HCT116 (cell line): ENCODE results near the gene CFAP45. TPM values are rescaled to one million over a fixed set of nuclear protein-coding genes. Genes with fewer than 3 reads are reported as not detected.

Source experiments
- ATAC-seq: fragments of 200-7000 bp; cut with Tn5 transposase; 2 replicates; pipeline ENCODE4 v1.9.1; 2020; ENCODE audit warnings: mild to moderate bottlenecking, moderate library complexity
- BruUV-seq: library from RNA; stranded (reverse); fragments of 400-500 nt; replicated peaks from 2 replicates; lab custom pipeline; 2021; lab: Mats Ljungman, UMichigan
- CTCF ChIA-PET: fragments of 300-600 bp; sonication (Branson Sonifier 250); formaldehyde crosslinking; loops from one replicate; lab custom pipeline; 2021; ENCODE audit warnings: antibody characterized with exemption; lab: Charles Lee
- POLR2A ChIA-PET: fragments of 300-600, 350-600 bp; sonication (Branson Sonifier 250); formaldehyde crosslinking; loops from one replicate; lab custom pipeline; 2021; ENCODE audit warnings: antibody characterized with exemption; lab: Charles Lee
- RAD21 ChIA-PET, 2 experiments: fragments of 300-600 bp; sonication (Branson Sonifier 250); formaldehyde crosslinking; loops; one replicate each; lab custom pipeline; 2023; ENCODE audit warnings: low total read pairs in 2 of 2; ENCODE audit not compliant: uncharacterized antibody in 2 of 2, unreplicated experiment in 2 of 2, low non-redundant PET in 1 of 2; lab: Charles Lee
- DNase-seq: peaks from one replicate; pipeline ENCODE4 v3.0.0-alpha.2; 2010; ENCODE audit warnings: low read depth, low spot score
- H2AFZ ChIP-seq: fragments of 200-600 bp; shearing (Covaris generic), sonication (generic); 2 replicates; pipeline ENCODE4 v1.6.1; 2017; ENCODE audit warnings: low read depth, mixed run types, mixed read lengths, antibody characterized with exemption, low read length; ENCODE audit not compliant: poor library complexity, severe bottlenecking
- H3K27ac ChIP-seq: 2 replicates; pipeline ENCODE4 v1.5.1; 2012; ENCODE audit warnings: low read depth, low read length
- H3K27me3 ChIP-seq: fragments of 200-600 bp; sonication (generic); 2 replicates; pipeline ENCODE4 v1.6.1; 2016; ENCODE audit warnings: mixed run types, low read length, mixed read lengths; ENCODE audit not compliant: insufficient read depth
- H3K36me3 ChIP-seq, 2 experiments: fragments of 200-500 bp in 1 of 2; fragments of 200-600 bp in 1 of 2; sonication (Bioruptor generic) in 1 of 2; sonication (generic) in 1 of 2; 2 replicates each; pipeline versions ENCODE4 v1.5.1 to v1.6.1; 2014 to 2016; ENCODE audit warnings: low read length in 2 of 2, inconsistent platforms in 1 of 2, mixed read lengths in 1 of 2, mixed run types in 1 of 2; ENCODE audit not compliant: insufficient read depth in 2 of 2, control insufficient read depth in 1 of 2
- H3K4me1 ChIP-seq, 2 experiments: fragments of 200-600 bp in 1 of 2; sonication (generic) in 1 of 2; 2 replicates each; pipeline versions ENCODE4 v1.5.1 to v1.6.1; 2012 to 2017; ENCODE audit warnings: low read length in 2 of 2, inconsistent platforms in 1 of 2, mild to moderate bottlenecking in 1 of 2, mixed read lengths in 1 of 2, mixed run types in 1 of 2, moderate library complexity in 1 of 2; ENCODE audit not compliant: insufficient read depth in 2 of 2, control insufficient read depth in 1 of 2
- H3K4me2 ChIP-seq: fragments of 200-600 bp; sonication (generic); 2 replicates; pipeline ENCODE4 v1.6.1; 2017; ENCODE audit warnings: mixed run types, low read length, mixed read lengths
- H3K4me3 ChIP-seq, 2 experiments: fragments of 200-600 bp in 1 of 2; sonication (generic) in 1 of 2; replicated peaks in 1 of 2; 2 replicates each; pipeline ENCODE4 v1.5.1; 2011 to 2016; ENCODE audit warnings: low read length in 2 of 2, control low read depth in 1 of 2, low read depth in 1 of 2, mild to moderate bottlenecking in 1 of 2, mixed read lengths in 1 of 2, mixed run types in 1 of 2
- H3K79me2 ChIP-seq: fragments of 200-600 bp; sonication (generic); 2 replicates; pipeline ENCODE4 v1.6.1; 2017; ENCODE audit warnings: mild to moderate bottlenecking, mixed run types, low read length, moderate library complexity, mixed read lengths; ENCODE audit not compliant: insufficient read depth
- H3K9ac ChIP-seq: fragments of 200-600 bp; sonication (generic); 2 replicates; pipeline ENCODE4 v1.6.1; 2016; ENCODE audit warnings: low read length, mixed read lengths
- H3K9me2 ChIP-seq: fragments of 200-600 bp; sonication (generic), shearing (Covaris generic); 2 replicates; pipeline ENCODE4 v1.6.1; 2017; ENCODE audit warnings: mixed run types, mild to moderate bottlenecking, moderate library complexity; ENCODE audit not compliant: insufficient read depth
- H3K9me3 ChIP-seq, 2 experiments: fragments of 200-500 bp in 1 of 2; fragments of 200-600 bp in 1 of 2; sonication (Bioruptor generic) in 1 of 2; sonication (generic) in 1 of 2; 2 replicates each; pipeline ENCODE4 v1.6.1; 2014 to 2017; ENCODE audit warnings: low read length in 2 of 2, mixed read lengths in 2 of 2, inconsistent platforms in 1 of 2, low read depth in 1 of 2, mild to moderate bottlenecking in 1 of 2, mixed run types in 1 of 2, moderate library complexity in 1 of 2; ENCODE audit not compliant: control insufficient read depth in 1 of 2, insufficient read depth in 1 of 2
- H4K20me1 ChIP-seq: fragments of 200-600 bp; sonication (generic), shearing (Covaris generic); 2 replicates; pipeline ENCODE4 v1.6.1; 2017; ENCODE audit warnings: mixed run types, mild to moderate bottlenecking, moderate library complexity; ENCODE audit not compliant: insufficient read depth
- ATF3 ChIP-seq: IDR thresholded peaks from 2 replicates; pipeline ENCODE4 v1.6.1; 2012
- CEBPB ChIP-seq: IDR thresholded peaks from 2 replicates; pipeline ENCODE4 v1.6.1; 2012; ENCODE audit warnings: low read depth
- EGR1 ChIP-seq: IDR thresholded peaks from 2 replicates; pipeline ENCODE4 v1.6.1; 2012; ENCODE audit warnings: low read depth
- ELF1 ChIP-seq: IDR thresholded peaks from 2 replicates; pipeline ENCODE4 v1.6.1; 2012; ENCODE audit warnings: low read depth, borderline replicate concordance
- FOSL1 ChIP-seq: IDR thresholded peaks from 2 replicates; pipeline ENCODE4 v1.6.1; 2012; ENCODE audit warnings: low read depth
- POLR2A ChIP-seq: IDR thresholded peaks from 2 replicates; pipeline ENCODE4 v1.7.0; 2011; ENCODE audit warnings: borderline replicate concordance; ENCODE audit not compliant: insufficient read depth, insufficient read length; ENCODE audit errors: extremely low read depth
- POLR2AphosphoS5 ChIP-seq: IDR thresholded peaks from 2 replicates; pipeline ENCODE4 v1.6.1; 2011; ENCODE audit warnings: mild to moderate bottlenecking, low read depth, low read length, moderate library complexity
- ZBTB33 ChIP-seq: IDR thresholded peaks from 2 replicates; pipeline ENCODE4 v1.6.1; 2011; ENCODE audit warnings: mild to moderate bottlenecking, low read length, moderate library complexity; ENCODE audit not compliant: insufficient replicate concordance; ENCODE audit errors: extremely low read depth
- ZNF274 ChIP-seq: fragments of 200-500 bp; sonication (Bioruptor generic); IDR thresholded peaks from 2 replicates; pipeline ENCODE4 v1.6.1; 2014; ENCODE audit warnings: mild to moderate bottlenecking, low read depth, low read length, inconsistent platforms
- intact Hi-C: fragments of 100-400 bp; cut with micrococcal nuclease; formaldehyde crosslinking; loops from 2 replicates; pipeline ENCODE4 v1.10.0; 2022
- total RNA-seq: library from RNA; stranded (reverse); gene quantifications from one replicate; pipeline ENCODE4 v1.2.1, GENCODE V29; 2021; ENCODE audit not compliant: unreplicated experiment
- TF ChIP-seq, protein P1 (sequence below): IDR thresholded peaks from 2 replicates; pipeline ENCODE4 v1.6.1; 2012
- TF ChIP-seq, protein P2 (sequence below): IDR thresholded peaks from 2 replicates; pipeline ENCODE4 v1.6.1; 2012; ENCODE audit warnings: low read depth

Gene CFAP45
- total RNA-seq, 1 experiment from 2014 or later: 0.59 TPM

- TF ChIP-seq FOSL1: peak; percentile 21; the same call in 1 of the 2 replicates
- TF ChIP-seq POLR2A: no peak
- peak; percentile 75 for TF ChIP-seq CEBPB
- H3K79me2 ChIP-seq: no peaks in the 10 kb centered on the region
- ATAC-seq (no peak), DNase-seq (no peak)
- H4K20me1 ChIP-seq: no peaks in the 10 kb centered on the region
- no peak overlapping the region for H3K4me3 ChIP-seq
- H3K9me2 ChIP-seq: no peaks in the 10 kb centered on the region
- no peak overlapping the region for H2AFZ ChIP-seq
- no peaks in the 10 kb centered on the region for H3K36me3 ChIP-seq
- ChIA-PET RAD21 (no interaction called here), CTCF (interaction anchor here (1.3 to 1.9 kb wide), 3 partner anchors 11 to 90 kb away, joined by 3 to 5 read pairs (median 5); no protein-coding TSS in a partner anchor), POLR2A (no interaction called here)
- no peak overlapping the region for H3K9ac ChIP-seq
- no peak overlapping the region for H3K27ac ChIP-seq
- no TSS peak for BruUV-seq
- intact Hi-C loops: no loop called here
- H3K4me1 ChIP-seq: peaks cover 21 to 37% of the 10 kb centered on the region in 2 experiments
- no peaks in the 10 kb centered on the region for H3K27me3 ChIP-seq
- H3K4me2 ChIP-seq: peak overlapping the region; percentile 10; the same call in 1 of the 2 replicates
- H3K9me3 ChIP-seq: no peaks in the 10 kb centered on the region
These were observed 20.0 kb downstream of the CFAP45 start for GRCh38 chr1:159879977-159880376.

DNA sequence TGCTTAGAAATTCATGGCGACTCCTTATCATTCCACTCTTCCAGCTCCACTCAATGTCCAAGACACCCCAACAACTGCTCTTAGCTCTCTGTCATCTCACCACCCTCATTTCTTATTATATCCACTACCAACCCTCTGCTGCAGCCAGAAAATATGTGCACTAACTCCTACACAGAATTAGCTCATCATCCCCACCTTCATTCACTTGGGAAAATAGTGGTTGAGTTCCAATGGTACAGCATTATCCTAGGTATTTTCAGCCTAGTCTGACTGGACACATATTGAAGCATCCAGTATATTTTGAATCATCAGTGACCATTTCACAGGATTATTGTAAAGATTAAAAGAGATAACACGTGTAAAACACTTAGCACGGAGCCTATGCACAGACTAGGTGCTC is 20.8 kb downstream of the CFAP45 start:
- H3K27ac ChIP-seq: no peak overlapping the region
- no TSS peak for BruUV-seq
- CTCF ChIA-PET: interaction anchor here (1.3 to 1.9 kb wide), 4 partner anchors 12 to 89 kb away, joined by 3 to 5 read pairs (median 4); no protein-coding TSS in a partner anchor

More for the DNA sequence above, 20.8 kb downstream of the CFAP45 start:
- Histone ChIP-seq H3K9ac (no peak overlapping the region), H3K4me2 (no peak overlapping the region)
- RAD21 ChIA-PET: no interaction called here
- TF ChIP-seq, protein P1, sequence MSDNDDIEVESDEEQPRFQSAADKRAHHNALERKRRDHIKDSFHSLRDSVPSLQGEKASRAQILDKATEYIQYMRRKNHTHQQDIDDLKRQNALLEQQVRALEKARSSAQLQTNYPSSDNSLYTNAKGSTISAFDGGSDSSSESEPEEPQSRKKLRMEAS: no peak
- no peak for TF ChIP-seq ZNF274
- TF ChIP-seq EGR1: no peak
- TF ChIP-seq POLR2AphosphoS5: no peak
- TF ChIP-seq ATF3: no peak
- no peak for TF ChIP-seq FOSL1
- TF ChIP-seq ELF1: no peak
- TF ChIP-seq, protein P2, sequence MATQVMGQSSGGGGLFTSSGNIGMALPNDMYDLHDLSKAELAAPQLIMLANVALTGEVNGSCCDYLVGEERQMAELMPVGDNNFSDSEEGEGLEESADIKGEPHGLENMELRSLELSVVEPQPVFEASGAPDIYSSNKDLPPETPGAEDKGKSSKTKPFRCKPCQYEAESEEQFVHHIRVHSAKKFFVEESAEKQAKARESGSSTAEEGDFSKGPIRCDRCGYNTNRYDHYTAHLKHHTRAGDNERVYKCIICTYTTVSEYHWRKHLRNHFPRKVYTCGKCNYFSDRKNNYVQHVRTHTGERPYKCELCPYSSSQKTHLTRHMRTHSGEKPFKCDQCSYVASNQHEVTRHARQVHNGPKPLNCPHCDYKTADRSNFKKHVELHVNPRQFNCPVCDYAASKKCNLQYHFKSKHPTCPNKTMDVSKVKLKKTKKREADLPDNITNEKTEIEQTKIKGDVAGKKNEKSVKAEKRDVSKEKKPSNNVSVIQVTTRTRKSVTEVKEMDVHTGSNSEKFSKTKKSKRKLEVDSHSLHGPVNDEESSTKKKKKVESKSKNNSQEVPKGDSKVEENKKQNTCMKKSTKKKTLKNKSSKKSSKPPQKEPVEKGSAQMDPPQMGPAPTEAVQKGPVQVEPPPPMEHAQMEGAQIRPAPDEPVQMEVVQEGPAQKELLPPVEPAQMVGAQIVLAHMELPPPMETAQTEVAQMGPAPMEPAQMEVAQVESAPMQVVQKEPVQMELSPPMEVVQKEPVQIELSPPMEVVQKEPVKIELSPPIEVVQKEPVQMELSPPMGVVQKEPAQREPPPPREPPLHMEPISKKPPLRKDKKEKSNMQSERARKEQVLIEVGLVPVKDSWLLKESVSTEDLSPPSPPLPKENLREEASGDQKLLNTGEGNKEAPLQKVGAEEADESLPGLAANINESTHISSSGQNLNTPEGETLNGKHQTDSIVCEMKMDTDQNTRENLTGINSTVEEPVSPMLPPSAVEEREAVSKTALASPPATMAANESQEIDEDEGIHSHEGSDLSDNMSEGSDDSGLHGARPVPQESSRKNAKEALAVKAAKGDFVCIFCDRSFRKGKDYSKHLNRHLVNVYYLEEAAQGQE: no peak
- no peak for TF ChIP-seq ZBTB33
- TF ChIP-seq, all 23 proteins: peak for 0
- peaks cover 21 to 37% of the 10 kb centered on the region in 2 experiments for H3K4me1 ChIP-seq
- H3K4me3 ChIP-seq: no peak overlapping the region
- ATAC-seq: no peak
- H3K79me2 ChIP-seq: no peaks in the 10 kb centered on the region
- H3K27me3 ChIP-seq: no peaks in the 10 kb centered on the region
- no peaks in the 10 kb centered on the region for H3K9me2 ChIP-seq
- no peaks in the 10 kb centered on the region for H3K9me3 ChIP-seq
- H3K36me3 ChIP-seq: no peaks in the 10 kb centered on the region
- intact Hi-C loops: no loop called here
- H2AFZ ChIP-seq: no peak overlapping the region
- H4K20me1 ChIP-seq: no peaks in the 10 kb centered on the region
- POLR2A ChIA-PET: no interaction called here
- no peak for DNase-seq
